Muscle layer of duodenum (tissue), 2 donors: ENCODE measurements around the gene CLRN2.
"Not testable (repeated sequence)": the region's sequence is repeated elsewhere in the genome, so short reads cannot be mapped to it uniquely, and the experiment has no call there.

Experiments used
- H3K27ac ChIP-seq: one replicate; pipeline ENCODE4 v1.7.0; 2013; ENCODE audit warnings: mild to moderate bottlenecking, low read length
- H3K27me3 ChIP-seq: one replicate; pipeline ENCODE4 v1.7.0; 2013; ENCODE audit warnings: low read depth, mild to moderate bottlenecking, control low read depth, low read length
- H3K36me3 ChIP-seq, 2 donors: one replicate each; pipeline ENCODE4 v1.7.0; 2013; ENCODE audit warnings: low read length in 2 of 2, control low read depth in 1 of 2, mild to moderate bottlenecking in 1 of 2; ENCODE audit not compliant: insufficient read depth in 2 of 2, control insufficient read depth in 1 of 2
- H3K4me1 ChIP-seq, 2 donors: one replicate each; pipeline ENCODE4 v1.7.0; 2013; ENCODE audit warnings: low read length in 2 of 2, mild to moderate bottlenecking in 2 of 2, control low read depth in 1 of 2, moderate library complexity in 1 of 2; ENCODE audit not compliant: insufficient read depth in 2 of 2, control insufficient read depth in 1 of 2
- H3K4me3 ChIP-seq, 2 donors: one replicate each; pipeline ENCODE4 v1.7.0; 2013; ENCODE audit warnings: low read length in 2 of 2, low read depth in 1 of 2, mild to moderate bottlenecking in 1 of 2
- H3K9me3 ChIP-seq, 2 donors: one replicate each; pipeline ENCODE4 v1.7.0; 2013; ENCODE audit warnings: low read length in 2 of 2, control low read depth in 1 of 2, mild to moderate bottlenecking in 1 of 2; ENCODE audit not compliant: control insufficient read depth in 1 of 2
- donor health status: healthy.

Gene CLRN2

GRCh38 chr4:17528551-17529165 lies 13.7 kb downstream of the CLRN2 start:
- Histone ChIP-seq H3K27ac (no peak overlapping the region), H3K27me3 (peaks cover 3% of the 10 kb centered on the region), H3K4me3 (no peak overlapping the region), H3K4me1 (no peaks in the 10 kb centered on the region), H3K36me3 (no peaks in the 10 kb centered on the region), H3K9me3 (no peaks in the 10 kb centered on the region)

- Histone ChIP-seq H3K9me3 (no peaks in the 10 kb centered on the region), H3K27ac (no peak overlapping the region), H3K4me3 (no peak overlapping the region), H3K4me1 (no peaks in the 10 kb centered on the region), H3K27me3 (peaks cover 3% of the 10 kb centered on the region), H3K36me3 (no peaks in the 10 kb centered on the region)
Measured at GRCh38 chr4:17531538-17532285, 16.7 kb downstream of the CLRN2 start.

- H3K36me3 ChIP-seq: no peaks in the 10 kb centered on the region
- H3K9me3 ChIP-seq: no peaks in the 10 kb centered on the region
- H3K27ac ChIP-seq: no peak overlapping the region
- H3K4me1 ChIP-seq: no peaks in the 10 kb centered on the region
- no peak overlapping the region for H3K4me3 ChIP-seq
- no peaks in the 10 kb centered on the region for H3K27me3 ChIP-seq
Measured at GRCh38 chr4:17534705-17535104, 19.7 kb downstream of the CLRN2 start.

GRCh38 chr4:17535242-17535641 lies 20.3 kb downstream of the CLRN2 start:
- Histone ChIP-seq H3K27ac (no peak overlapping the region), H3K4me3 (no peak overlapping the region), H3K36me3 (no peaks in the 10 kb centered on the region), H3K27me3 (no peaks in the 10 kb centered on the region), H3K9me3 (no peaks in the 10 kb centered on the region), H3K4me1 (no peaks in the 10 kb centered on the region)

- no peaks in the 10 kb centered on the region for H3K9me3 ChIP-seq
- no peaks in the 10 kb centered on the region for H3K36me3 ChIP-seq
- no peak overlapping the region for H3K4me3 ChIP-seq
- no peaks in the 10 kb centered on the region for H3K27me3 ChIP-seq
- H3K4me1 ChIP-seq: no peaks in the 10 kb centered on the region
- H3K27ac ChIP-seq: no peak overlapping the region
Measured at GRCh38 chr4:17535906-17536305, 20.9 kb downstream of the CLRN2 start.

- H3K27ac ChIP-seq, H3K4me1 ChIP-seq, H3K4me3 ChIP-seq, H3K27me3 ChIP-seq, H3K36me3 ChIP-seq, H3K9me3 ChIP-seq: not testable (repeated sequence)
Measured at GRCh38 chr4:17537060-17537459, 22.1 kb downstream of the CLRN2 start.

GRCh38 chr4:17544205-17544604 lies 29.2 kb downstream of the CLRN2 start:
- Histone ChIP-seq H3K27ac (no peak overlapping the region), H3K4me1 (peaks cover 0 to 3% of the 10 kb centered on the region in 2 donors), H3K4me3 (no peak overlapping the region), H3K27me3 (no peaks in the 10 kb centered on the region), H3K36me3 (no peaks in the 10 kb centered on the region), H3K9me3 (no peaks in the 10 kb centered on the region)

- Histone ChIP-seq H3K27ac (no peak overlapping the region), H3K36me3 (no peaks in the 10 kb centered on the region), H3K4me3 (no peak overlapping the region), H3K9me3 (no peaks in the 10 kb centered on the region), H3K4me1 (peaks cover 0 to 5% of the 10 kb centered on the region in 2 donors), H3K27me3 (no peaks in the 10 kb centered on the region)
Measured at GRCh38 chr4:17544831-17545234, 29.9 kb downstream of the CLRN2 start.

GRCh38 chr4:17545374-17546140 lies 30.6 kb downstream of the CLRN2 start:
- Histone ChIP-seq H3K4me3 (no peak overlapping the region), H3K36me3 (no peaks in the 10 kb centered on the region), H3K27ac (no peak overlapping the region), H3K9me3 (no peaks in the 10 kb centered on the region), H3K27me3 (no peaks in the 10 kb centered on the region), H3K4me1 (peaks cover 0 to 7% of the 10 kb centered on the region in 2 donors)

- no peak overlapping the region for H3K4me3 ChIP-seq
- H3K27ac ChIP-seq: no peak overlapping the region
- H3K36me3 ChIP-seq: no peaks in the 10 kb centered on the region
- no peaks in the 10 kb centered on the region for H3K9me3 ChIP-seq
- H3K4me1 ChIP-seq: peaks cover 0 to 7% of the 10 kb centered on the region in 2 donors
- H3K27me3 ChIP-seq: no peaks in the 10 kb centered on the region
Measured at GRCh38 chr4:17546222-17546621, 31.3 kb downstream of the CLRN2 start.

- H3K27me3 ChIP-seq: no peaks in the 10 kb centered on the region
- no peaks in the 10 kb centered on the region for H3K36me3 ChIP-seq
- no peak overlapping the region for H3K4me3 ChIP-seq
- no peaks in the 10 kb centered on the region for H3K9me3 ChIP-seq
- H3K27ac ChIP-seq: no peak overlapping the region
- H3K4me1 ChIP-seq: peaks cover 0 to 7% of the 10 kb centered on the region in 2 donors
Measured at GRCh38 chr4:17546678-17547077, 31.7 kb downstream of the CLRN2 start.
